Measurements from ENCODE around the gene GP9.

The GP9 gene

GRCh38 chr3:129027544-129027880 is 33.1 kb upstream of the GP9 start:
- H3K4me3 ChIP-seq (ENCODE audit: low read depth, low read length) = peak overlapping the region; percentile 54
- no peak for TF ChIP-seq CTCF (IDR thresholded peaks at IDR 0.05; ENCODE audit: borderline replicate concordance, insufficient read depth, low read depth, low read length)

GRCh38 chr3:129028866-129029265 is 31.7 kb upstream of the GP9 start:
- TF ChIP-seq CTCF (IDR thresholded peaks at IDR 0.05; ENCODE audit: borderline replicate concordance, insufficient read depth, low read depth, low read length) = no peak
- H3K4me3 ChIP-seq (ENCODE audit: low read depth, low read length) = no peak overlapping the region

GRCh38 chr3:129030611-129031010 is 30.0 kb upstream of the GP9 start:
- no peak overlapping the region for H3K4me3 ChIP-seq (ENCODE audit: low read depth, low read length)
- no peak for TF ChIP-seq CTCF (IDR thresholded peaks at IDR 0.05; ENCODE audit: borderline replicate concordance, insufficient read depth, low read depth, low read length)

GRCh38 chr3:129031476-129032215 is 28.9 kb upstream of the GP9 start:
- TF ChIP-seq CTCF (IDR thresholded peaks at IDR 0.05; ENCODE audit: borderline replicate concordance, insufficient read depth, low read depth, low read length) = no peak
- no peak overlapping the region for H3K4me3 ChIP-seq (ENCODE audit: low read depth, low read length)

- TF ChIP-seq CTCF (IDR thresholded peaks at IDR 0.05; ENCODE audit: borderline replicate concordance, insufficient read depth, low read depth, low read length) = no peak
- H3K4me3 ChIP-seq (ENCODE audit: low read depth, low read length) = no peak overlapping the region
Observed at GRCh38 chr3:129032716-129033115, 27.9 kb upstream of the GP9 start.

- no peak for TF ChIP-seq CTCF (IDR thresholded peaks at IDR 0.05; ENCODE audit: borderline replicate concordance, insufficient read depth, low read depth, low read length)
- H3K4me3 ChIP-seq (ENCODE audit: low read depth, low read length) = no peak overlapping the region
Observed at GRCh38 chr3:129033151-129033550, 27.4 kb upstream of the GP9 start.

GRCh38 chr3:129033633-129034321 is 26.8 kb upstream of the GP9 start:
- no peak overlapping the region for H3K4me3 ChIP-seq (ENCODE audit: low read depth, low read length)
- no peak for TF ChIP-seq CTCF (IDR thresholded peaks at IDR 0.05; ENCODE audit: borderline replicate concordance, insufficient read depth, low read depth, low read length)

Measured in GM12875 (cell line).